NCI-H1048 (cell line): ENCODE results near the gene FRMD4A.
"Not testable (repeated sequence)": the region's sequence is repeated elsewhere in the genome, so short reads cannot be mapped to it uniquely, and the experiment has no call there.

Experiments
- DNase-seq: peaks from one replicate; lab custom pipeline; 2025; lab: John Stamatoyannopoulos, UW

The FRMD4A gene

GRCh38 chr10:14050598-14050997 lies 280.1 kb downstream of the FRMD4A start:
- no peak for DNase-seq

DNA sequence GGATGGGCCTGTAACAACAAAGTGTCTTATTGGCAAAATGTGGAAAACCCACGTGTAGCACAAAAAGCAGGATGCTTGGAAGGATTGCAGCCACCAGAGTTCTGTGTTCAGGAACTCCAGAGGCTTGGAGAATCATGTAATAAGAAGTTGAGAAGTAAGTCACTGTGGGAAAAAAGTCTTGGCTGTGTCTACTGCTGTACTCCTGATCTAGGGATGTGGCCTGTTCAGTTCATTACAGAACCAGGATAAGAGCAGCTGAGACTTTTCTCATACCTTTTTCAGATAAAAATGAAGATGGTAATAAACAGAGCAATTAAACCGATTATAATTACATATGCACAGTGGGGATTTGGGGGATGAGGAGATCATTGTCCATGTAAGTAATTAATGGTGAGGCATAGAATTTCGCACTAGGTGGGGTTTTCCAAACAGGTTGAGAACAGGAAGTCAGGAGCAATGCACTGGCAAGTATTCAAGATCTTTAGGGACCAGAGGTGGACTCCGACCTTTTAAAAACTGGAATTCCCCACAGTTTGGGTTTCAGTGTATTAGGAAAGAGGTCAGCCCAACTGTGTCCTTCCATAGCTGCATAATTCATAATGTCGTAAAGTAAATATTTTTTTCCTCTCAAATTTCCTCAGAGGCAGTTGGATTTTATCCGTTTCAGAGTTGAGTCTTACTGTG lies 281.7 kb downstream of the FRMD4A start:
- no peak for DNase-seq

DNA sequence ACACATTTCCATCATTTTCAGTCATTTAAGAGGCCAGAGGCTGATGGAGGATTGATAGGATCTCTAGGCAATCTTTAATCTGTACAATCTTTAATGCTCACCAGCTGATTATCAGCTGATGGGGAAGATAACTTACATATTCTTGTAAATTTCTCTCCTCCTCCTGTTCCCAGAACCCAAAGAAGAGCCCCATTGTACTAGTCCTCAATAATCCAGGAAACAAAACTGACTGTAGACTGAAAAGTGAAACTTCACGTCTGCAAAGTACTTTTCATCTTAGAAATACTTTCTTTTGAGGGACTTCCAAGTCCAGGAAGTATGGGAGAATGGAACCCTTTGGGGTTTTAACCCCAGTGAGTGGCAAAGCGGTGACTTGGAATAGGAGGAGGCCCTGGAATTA lies 283.3 kb downstream of the FRMD4A start:
- DNase-seq = no peak

GRCh38 chr10:14042051-14042450 lies 288.7 kb downstream of the FRMD4A start:
- not testable (repeated sequence) for DNase-seq

DNA sequence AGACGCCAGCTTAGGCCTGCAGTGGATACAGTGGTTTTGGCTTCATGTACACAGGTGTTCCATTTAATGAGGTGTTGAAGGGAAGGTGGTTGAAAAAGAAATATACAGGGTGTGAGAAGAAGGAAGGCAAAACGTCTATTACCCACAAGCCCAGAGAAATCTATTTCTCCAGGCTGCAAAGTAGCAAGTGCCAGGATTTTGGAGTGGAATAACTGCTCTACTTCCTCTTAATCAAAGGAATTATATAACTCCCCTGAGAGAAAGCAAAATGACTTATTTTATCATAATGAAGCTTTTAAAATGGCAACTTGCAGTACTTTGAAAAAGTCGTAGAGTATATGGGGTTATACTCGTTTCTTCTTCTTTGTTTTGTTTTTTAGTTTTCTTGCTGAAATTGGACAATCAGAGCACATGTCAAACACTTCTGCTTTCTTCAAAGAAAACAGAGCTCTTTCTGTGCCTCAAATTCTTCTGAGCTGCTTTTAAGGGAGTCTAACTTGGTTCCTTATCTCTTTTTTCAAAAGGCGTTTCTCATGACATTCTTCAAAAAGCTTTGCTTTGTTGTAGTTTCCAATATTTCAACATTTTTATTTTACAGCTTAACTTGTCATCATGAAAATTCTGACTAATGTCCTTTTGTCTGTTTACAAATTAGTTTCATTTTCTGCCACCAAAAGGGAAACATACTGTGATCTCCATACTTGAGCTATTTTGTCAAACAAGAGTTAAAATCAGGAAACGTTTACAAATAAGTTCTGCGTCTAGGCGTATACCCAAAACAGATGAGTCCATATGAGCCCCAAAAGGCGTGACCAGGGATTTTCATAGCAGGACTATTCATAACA lies 289.7 kb downstream of the FRMD4A start:
- DNase-seq = no peak

- no peak for DNase-seq
Observed at GRCh38 chr10:14039968-14040668, 290.6 kb downstream of the FRMD4A start.

DNA sequence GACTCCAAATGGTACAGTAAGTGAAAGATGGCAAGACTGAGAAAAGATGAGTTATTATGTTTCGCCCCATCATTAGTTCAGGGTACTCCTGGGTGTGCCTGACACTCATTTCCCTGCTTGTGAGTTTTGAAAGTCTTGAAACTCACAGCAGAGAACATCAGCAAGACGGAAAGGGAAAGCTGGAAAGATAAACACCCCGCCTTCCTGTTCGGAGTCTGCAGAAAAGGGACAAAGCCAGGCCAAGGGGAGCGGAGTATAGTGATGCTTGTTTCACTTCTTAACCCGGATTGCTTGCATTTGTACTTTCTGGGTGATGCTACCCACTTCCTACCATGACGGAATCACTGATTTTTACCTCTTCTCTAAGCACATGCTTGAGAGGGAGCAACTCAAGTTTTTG lies 294.5 kb downstream of the FRMD4A start:
- DNase-seq = no peak

- no peak for DNase-seq
Observed at GRCh38 chr10:14035506-14035905, 295.2 kb downstream of the FRMD4A start.

- no peak for DNase-seq
Observed at GRCh38 chr10:14032406-14032998, 298.2 kb downstream of the FRMD4A start.

DNA sequence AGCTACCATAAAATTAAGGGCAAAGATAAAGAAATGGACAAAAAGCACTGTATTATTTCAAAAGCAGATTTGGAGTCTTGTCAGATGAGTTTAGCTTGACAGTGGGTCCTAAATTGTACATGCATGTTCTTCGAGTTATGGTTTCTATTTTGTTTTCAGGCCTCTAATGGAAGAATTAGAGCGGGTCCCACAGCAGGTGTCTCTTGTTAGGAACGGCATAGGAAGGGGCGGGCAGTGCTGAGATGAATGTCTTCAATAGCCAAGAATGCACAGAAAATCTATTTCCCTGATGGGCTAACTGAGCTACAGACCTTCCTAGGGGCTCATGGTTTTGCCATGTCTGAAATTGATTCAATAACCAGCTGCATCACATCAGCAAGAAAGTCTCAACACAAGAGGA lies 304.4 kb downstream of the FRMD4A start:
- DNase-seq = no peak

DNA sequence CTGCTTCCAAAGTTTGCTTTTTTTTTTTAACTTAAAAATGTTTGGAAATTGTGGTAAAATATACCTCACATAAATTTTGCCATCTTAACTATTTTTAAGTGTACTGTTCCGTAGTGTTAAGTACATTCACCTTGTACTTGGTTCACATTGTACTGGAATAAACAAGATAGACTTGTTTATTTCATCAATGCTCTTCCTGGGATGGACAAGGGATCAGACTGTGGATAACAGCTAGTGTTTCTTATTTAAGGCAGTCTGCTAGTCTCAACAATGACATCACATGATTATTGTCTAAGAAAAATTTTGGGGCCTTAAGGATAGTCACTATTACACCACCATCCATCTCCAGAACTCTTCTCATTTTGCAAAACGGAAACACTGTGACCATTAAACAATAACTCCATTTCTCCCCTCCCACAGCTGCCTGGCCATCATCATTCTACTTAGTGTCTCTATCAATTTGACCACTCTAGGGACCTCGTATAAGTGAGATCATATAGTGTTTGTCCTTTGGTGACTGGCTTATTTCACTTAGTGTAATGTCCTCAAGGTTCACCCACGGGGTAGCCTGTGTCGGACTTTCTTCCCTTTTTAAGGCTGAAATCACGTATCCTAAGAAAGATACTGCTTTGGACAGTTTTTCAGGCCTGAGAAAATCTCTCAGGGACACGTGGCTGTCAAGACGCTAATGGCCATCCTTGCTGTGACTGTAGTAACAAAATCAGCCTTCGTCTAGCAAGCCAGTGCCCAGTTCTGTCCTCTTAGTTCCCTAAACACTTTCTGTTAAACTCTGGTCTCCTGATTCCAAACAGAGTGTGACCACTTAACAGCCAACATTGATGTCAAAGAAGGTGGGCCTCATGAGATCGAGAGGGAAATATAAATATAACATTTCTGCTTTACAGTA lies 305.2 kb downstream of the FRMD4A start:
- DNase-seq = no peak

- DNase-seq = no peak
Observed at GRCh38 chr10:14024329-14025202, 306.2 kb downstream of the FRMD4A start.

- DNase-seq = no peak
Observed at GRCh38 chr10:14023673-14024328, 306.9 kb downstream of the FRMD4A start.

DNA sequence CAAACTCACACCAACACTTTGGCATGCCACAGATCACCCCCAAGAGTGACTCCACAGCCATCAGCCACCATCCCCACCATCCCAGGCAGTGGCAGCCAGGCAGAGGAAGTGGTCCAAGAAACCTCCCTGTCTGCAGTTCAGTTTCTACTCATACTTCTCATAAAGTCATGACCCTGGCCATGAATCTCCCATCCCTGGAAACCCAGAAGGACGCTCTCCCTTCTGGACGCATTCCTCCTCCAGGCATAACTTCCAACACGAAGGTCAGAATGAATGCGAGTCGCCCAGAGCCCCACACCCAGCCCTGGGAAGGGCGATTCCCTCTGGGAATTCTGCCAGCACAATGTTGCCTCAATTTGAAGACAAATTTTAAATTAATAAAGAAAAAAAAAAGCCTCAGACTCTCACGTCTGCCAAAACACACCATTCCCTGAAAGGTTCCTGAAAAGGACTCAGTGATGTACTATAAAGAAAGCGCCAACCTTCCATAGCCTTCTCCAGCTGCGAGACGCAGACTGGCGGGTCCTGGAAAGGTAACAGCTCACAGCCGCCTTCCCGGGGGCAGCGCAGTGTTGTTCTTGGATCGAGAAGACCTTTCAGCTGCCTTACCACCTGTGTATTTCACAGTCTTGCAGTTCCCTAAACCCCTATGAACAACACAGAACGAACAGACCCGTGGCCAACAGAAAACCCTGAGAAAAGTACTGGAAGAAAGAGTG lies 307.6 kb downstream of the FRMD4A start:
- DNase-seq = no peak

DNA sequence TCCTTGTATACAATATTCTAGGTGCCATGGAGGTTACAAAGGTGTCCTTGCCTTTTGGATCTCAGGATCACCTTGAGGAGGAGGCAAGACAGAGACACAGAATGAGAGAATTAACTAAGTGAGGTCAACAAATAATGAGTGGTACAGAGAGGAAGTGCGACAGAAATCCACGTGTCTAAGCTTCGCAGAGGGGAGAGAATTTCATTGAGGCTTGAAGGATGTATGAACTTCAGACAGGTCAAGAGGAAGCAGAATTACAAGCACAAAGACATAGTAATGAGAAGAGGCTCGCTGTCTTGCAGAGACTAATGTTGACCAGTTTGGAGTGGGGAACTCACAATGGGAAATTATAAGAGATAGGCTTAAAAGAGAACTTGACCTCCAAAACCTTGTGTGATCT lies 308.7 kb downstream of the FRMD4A start:
- DNase-seq = no peak

DNA sequence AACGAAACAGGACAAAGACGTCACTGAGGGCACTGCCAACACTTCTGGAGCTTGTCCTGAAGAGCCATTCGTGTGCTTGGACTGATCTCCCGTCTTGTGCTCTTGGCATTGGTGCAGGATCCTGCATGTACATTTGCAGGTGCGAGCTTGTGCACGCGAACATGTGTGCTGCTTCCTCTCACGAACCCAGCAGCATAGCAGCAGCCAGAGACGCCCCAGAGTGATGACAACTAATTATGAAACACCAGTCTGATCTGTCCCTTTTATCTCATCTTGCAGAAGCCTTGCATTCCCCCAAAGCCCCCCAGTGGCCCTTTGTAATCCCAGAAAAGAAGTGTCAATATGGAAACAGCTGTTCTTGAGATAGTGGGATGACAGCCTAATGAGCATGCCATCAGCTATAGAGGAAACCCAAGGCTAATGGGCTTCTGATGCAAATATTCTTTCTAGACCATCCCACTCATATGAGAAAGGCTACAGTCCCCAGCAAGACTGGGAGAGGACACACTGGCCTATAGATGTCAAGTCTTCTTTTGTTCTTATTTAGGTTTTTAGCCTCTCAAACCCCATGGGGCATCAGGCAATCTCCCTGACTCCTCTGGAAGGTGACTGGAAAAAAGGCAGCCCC lies 310.6 kb downstream of the FRMD4A start:
- no peak for DNase-seq

- no peak for DNase-seq
Observed at GRCh38 chr10:14017467-14017866, 313.3 kb downstream of the FRMD4A start.

GRCh38 chr10:14016931-14017333 lies 313.8 kb downstream of the FRMD4A start:
- DNase-seq = no peak
